Hepatocyte (in vitro differentiated cells): Measurements from ENCODE around the gene LAG3. TPM values are rescaled to one million over a fixed set of nuclear protein-coding genes. Genes with fewer than 3 reads are reported as not detected.
"Not testable (repeated sequence)": the region's sequence is repeated elsewhere in the genome, so short reads cannot be mapped to it uniquely, and the experiment has no call there.

Experiments used
- DNase-seq: peaks from one replicate; pipeline ENCODE4 v3.0.0-alpha.2; 2016; ENCODE audit warnings: low spot score
- H2AFZ ChIP-seq: fragments of 200-600 bp; sonication (generic); 2 replicates; pipeline ENCODE4 v1.6.0; 2016; ENCODE audit warnings: antibody characterized with exemption, mild to moderate bottlenecking
- H3K27ac ChIP-seq: fragments of 200-600 bp; sonication (generic); 2 replicates; pipeline ENCODE4 v1.5.1; 2016; ENCODE audit warnings: mild to moderate bottlenecking
- H3K27me3 ChIP-seq: fragments of 200-600 bp; sonication (generic); 2 replicates; pipeline ENCODE4 v1.6.1; 2016
- H3K36me3 ChIP-seq: fragments of 200-600 bp; sonication (generic); replicated peaks from 2 replicates; pipeline ENCODE4 v1.5.1; 2016; ENCODE audit warnings: low read depth; ENCODE audit not compliant: insufficient read depth
- H3K4me1 ChIP-seq: fragments of 200-600 bp; sonication (generic); 2 replicates; pipeline ENCODE4 v1.5.1; 2016; ENCODE audit warnings: mild to moderate bottlenecking, moderate library complexity; ENCODE audit not compliant: insufficient read depth
- H3K4me2 ChIP-seq: fragments of 200-600 bp; sonication (generic); 2 replicates; pipeline ENCODE4 v1.6.0; 2016
- H3K4me3 ChIP-seq: fragments of 200-600 bp; sonication (generic); 2 replicates; pipeline ENCODE4 v1.5.1; 2016; ENCODE audit warnings: mild to moderate bottlenecking
- H3K79me2 ChIP-seq: fragments of 200-600 bp; sonication (generic); 2 replicates; pipeline ENCODE4 v1.6.0; 2017; ENCODE audit warnings: mild to moderate bottlenecking
- H3K9me2 ChIP-seq: fragments of 200-600 bp; sonication (generic); replicated peaks from 2 replicates; pipeline ENCODE4 v1.6.0; 2017; ENCODE audit warnings: mild to moderate bottlenecking; ENCODE audit not compliant: insufficient read depth
- H3K9me3 ChIP-seq: fragments of 200-600 bp; sonication (generic); 2 replicates; pipeline ENCODE4 v1.5.1; 2016; ENCODE audit warnings: low read depth, mild to moderate bottlenecking
- H4K20me1 ChIP-seq: fragments of 200-600 bp; sonication (generic); 2 replicates; pipeline ENCODE4 v1.6.0; 2016; ENCODE audit warnings: mild to moderate bottlenecking; ENCODE audit not compliant: insufficient read depth, poor library complexity, severe bottlenecking
- EZH2 ChIP-seq: fragments of 200-600 bp; sonication (generic); IDR thresholded peaks from 2 replicates; pipeline ENCODE4 v1.6.1; 2016; ENCODE audit warnings: antibody characterized with exemption, mild to moderate bottlenecking, borderline replicate concordance
- EZH2phosphoT487 ChIP-seq: fragments of 200-600 bp; sonication (generic); IDR thresholded peaks from one replicate; pipeline ENCODE4 v1.6.1; 2018; ENCODE audit warnings: antibody characterized with exemption, mild to moderate bottlenecking, low read depth, moderate library complexity; ENCODE audit not compliant: unreplicated experiment, severe bottlenecking
- WGBS: methylation state at CpG from one replicate; pipeline ENCODE4 v1.1.6; 2016; ENCODE audit warnings: low lambda C conversion rate; ENCODE audit errors: missing lambda C conversion rate; 5-methylcytosine and 5-hydroxymethylcytosine counted together
- polyA plus RNA-seq: library from polyadenylated mRNA; unstranded; fragments of >200 nt; fragmentation: Nextera tagmentation; extraction: Ambion mirVana; gene quantifications from 2 replicates; pipeline ENCODE4 v1.2.1, GENCODE V29; 2016
- total RNA-seq: library from RNA; depleted of rRNA; stranded (reverse); fragments of >200 nt; gene quantifications from 2 replicates; pipeline ENCODE4 v1.2.3, GENCODE V29; 2014
- TF ChIP-seq, protein P1 (sequence below): fragments of 200-600 bp; sonication (generic); IDR thresholded peaks from 2 replicates; pipeline ENCODE4 v1.5.1; 2016; ENCODE audit warnings: antibody characterized with exemption, mild to moderate bottlenecking; ENCODE audit not compliant: poor library complexity

Gene LAG3
- total and polyA plus RNA-seq, 2 experiments from 2014 or later: 0.70 to 0.91 TPM

DNA sequence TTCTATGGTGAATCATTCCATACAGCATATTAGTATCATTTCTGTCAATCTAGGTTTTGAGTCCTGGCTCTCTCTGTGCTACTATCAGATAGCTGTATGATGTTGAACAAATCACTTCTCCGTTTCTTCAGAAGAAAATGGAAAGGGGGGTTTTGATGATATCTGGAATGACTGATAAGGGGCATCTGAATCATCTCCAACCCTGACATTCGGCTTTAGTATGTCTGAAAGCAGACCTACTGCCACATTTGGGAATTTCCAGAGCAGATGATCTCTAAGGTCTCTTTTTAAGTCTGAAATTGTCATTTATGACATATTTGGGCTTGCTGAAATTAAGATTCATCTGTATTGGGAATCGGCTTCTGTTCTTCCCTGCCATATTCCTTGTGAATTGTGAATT is 29.5 kb upstream of the LAG3 start:
- Histone ChIP-seq H3K4me2 (no peak overlapping the region), H3K36me3 (no peaks in the 10 kb centered on the region), H3K4me1 (no peaks in the 10 kb centered on the region), H3K9me2 (no peaks in the 10 kb centered on the region), H4K20me1 (no peaks in the 10 kb centered on the region), H3K79me2 (no peaks in the 10 kb centered on the region), H3K27ac (no peak overlapping the region), H3K27me3 (no peaks in the 10 kb centered on the region), H2AFZ (no peak overlapping the region), H3K4me3 (no peak overlapping the region), H3K9me3 (no peaks in the 10 kb centered on the region)
- TF ChIP-seq EZH2phosphoT487 (no peak), EZH2 (no peak)
- TF ChIP-seq, protein P1, sequence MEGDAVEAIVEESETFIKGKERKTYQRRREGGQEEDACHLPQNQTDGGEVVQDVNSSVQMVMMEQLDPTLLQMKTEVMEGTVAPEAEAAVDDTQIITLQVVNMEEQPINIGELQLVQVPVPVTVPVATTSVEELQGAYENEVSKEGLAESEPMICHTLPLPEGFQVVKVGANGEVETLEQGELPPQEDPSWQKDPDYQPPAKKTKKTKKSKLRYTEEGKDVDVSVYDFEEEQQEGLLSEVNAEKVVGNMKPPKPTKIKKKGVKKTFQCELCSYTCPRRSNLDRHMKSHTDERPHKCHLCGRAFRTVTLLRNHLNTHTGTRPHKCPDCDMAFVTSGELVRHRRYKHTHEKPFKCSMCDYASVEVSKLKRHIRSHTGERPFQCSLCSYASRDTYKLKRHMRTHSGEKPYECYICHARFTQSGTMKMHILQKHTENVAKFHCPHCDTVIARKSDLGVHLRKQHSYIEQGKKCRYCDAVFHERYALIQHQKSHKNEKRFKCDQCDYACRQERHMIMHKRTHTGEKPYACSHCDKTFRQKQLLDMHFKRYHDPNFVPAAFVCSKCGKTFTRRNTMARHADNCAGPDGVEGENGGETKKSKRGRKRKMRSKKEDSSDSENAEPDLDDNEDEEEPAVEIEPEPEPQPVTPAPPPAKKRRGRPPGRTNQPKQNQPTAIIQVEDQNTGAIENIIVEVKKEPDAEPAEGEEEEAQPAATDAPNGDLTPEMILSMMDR: no peak
- 61% methylated on average over 3 of the region's 3 CpGs for WGBS
- no peak for DNase-seq

- H3K4me1 ChIP-seq, H3K79me2 ChIP-seq, H3K9me2 ChIP-seq, H3K27ac ChIP-seq, H3K9me3 ChIP-seq, DNase-seq, H2AFZ ChIP-seq, H3K27me3 ChIP-seq, H3K36me3 ChIP-seq, H3K4me3 ChIP-seq, H4K20me1 ChIP-seq, H3K4me2 ChIP-seq: not testable (repeated sequence)
- 66% methylated on average over 7 of the region's 7 CpGs for WGBS
Measured at GRCh38 chr12:6743300-6743699, 29.0 kb upstream of the LAG3 start.

GRCh38 chr12:6745741-6746525 is 26.4 kb upstream of the LAG3 start:
- H3K9me2 ChIP-seq: no peaks in the 10 kb centered on the region
- H3K27ac ChIP-seq: no peak overlapping the region
- WGBS: 88% methylated on average over 13 of the region's 13 CpGs
- no peak overlapping the region for H3K4me3 ChIP-seq
- peaks cover 8% of the 10 kb centered on the region for H3K79me2 ChIP-seq
- H4K20me1 ChIP-seq: peaks cover 2% of the 10 kb centered on the region
- no peak for TF ChIP-seq EZH2
- TF ChIP-seq, protein P1: no peak
- TF ChIP-seq EZH2phosphoT487: no peak
- H3K9me3 ChIP-seq: no peaks in the 10 kb centered on the region
- H3K36me3 ChIP-seq: no peaks in the 10 kb centered on the region
- no peak for DNase-seq
- no peaks in the 10 kb centered on the region for H3K4me1 ChIP-seq
- H3K27me3 ChIP-seq: no peaks in the 10 kb centered on the region
- H2AFZ ChIP-seq: no peak overlapping the region
- no peak overlapping the region for H3K4me2 ChIP-seq

GRCh38 chr12:6747216-6747615 is 25.1 kb upstream of the LAG3 start:
- Histone ChIP-seq H4K20me1 (peaks cover 10% of the 10 kb centered on the region), H3K27ac (no peak overlapping the region), H2AFZ (no peak overlapping the region), H3K9me3 (no peaks in the 10 kb centered on the region), H3K4me3 (no peak overlapping the region), H3K4me1 (peaks cover 7% of the 10 kb centered on the region), H3K79me2 (peaks cover 20% of the 10 kb centered on the region), H3K36me3 (no peaks in the 10 kb centered on the region), H3K4me2 (no peak overlapping the region), H3K9me2 (no peaks in the 10 kb centered on the region), H3K27me3 (no peaks in the 10 kb centered on the region)
- TF ChIP-seq, protein P1: no peak
- TF ChIP-seq EZH2: no peak
- TF ChIP-seq EZH2phosphoT487: no peak
- no peak for DNase-seq
- 86% methylated on average over 4 of the region's 4 CpGs for WGBS
